HEK293 (cell line): ENCODE results near the gene GALNT9.

Source experiments
- CTCF ChIA-PET: fragments of 350-600 bp; formaldehyde crosslinking; extraction: SDS; loops from one replicate; lab custom pipeline; 2021; ENCODE audit warnings: antibody characterized with exemption; lab: Yijun Ruan, JAX
- POLR2A ChIA-PET: fragments of 300-600 bp; formaldehyde crosslinking; extraction: SDS; loops from one replicate; lab custom pipeline; 2020; ENCODE audit warnings: antibody characterized with exemption, inconsistent platforms; lab: Yijun Ruan, JAX
- H3K27ac ChIP-seq: fragments of 200-500 bp; sonication (Bioruptor generic); 2 replicates; pipeline ENCODE4 v1.5.1; 2014; ENCODE audit warnings: low read depth, low read length, control low read depth, inconsistent platforms; ENCODE audit errors: extremely low read depth
- H3K36me3 ChIP-seq, 2 experiments: fragments of 200-500 bp in 1 of 2; sonication (Bioruptor generic) in 1 of 2; 1 replicate in 1 of 2; 2 replicates in 1 of 2; pipeline ENCODE4 v1.5.1; 2014 to 2017; ENCODE audit warnings: inconsistent platforms in 2 of 2, low read length in 2 of 2; ENCODE audit not compliant: control insufficient read depth in 2 of 2, insufficient read depth in 1 of 2
- H3K4me1 ChIP-seq: fragments of 200-500 bp; sonication (Bioruptor generic); 2 replicates; pipeline ENCODE4 v1.5.1; 2014; ENCODE audit warnings: mild to moderate bottlenecking, low read length, inconsistent platforms; ENCODE audit not compliant: control insufficient read depth, insufficient read depth
- H3K4me3 ChIP-seq: 2 replicates; pipeline ENCODE4 v1.5.1; 2011; ENCODE audit warnings: low read depth, mild to moderate bottlenecking, control low read depth, low read length, moderate library complexity
- H3K9me3 ChIP-seq: fragments of 200-500 bp; sonication (Bioruptor generic); 2 replicates; pipeline ENCODE4 v1.5.1; 2014; ENCODE audit warnings: low read depth, low read length, inconsistent platforms; ENCODE audit not compliant: control insufficient read depth, insufficient read depth
- EGR2 ChIP-seq: fragments of 450-650 bp; formaldehyde crosslinking; IDR thresholded peaks from 2 replicates; pipeline ENCODE4 v1.5.1; 2016; ENCODE audit warnings: low read depth, missing biosample characterization, missing genetic modification characterization
- GFI1B ChIP-seq: fragments of 450-650 bp; formaldehyde crosslinking; IDR thresholded peaks from 2 replicates; pipeline ENCODE4 v1.5.1; 2016; ENCODE audit warnings: missing biosample characterization, missing genetic modification characterization
- HOXC10 ChIP-seq: sonication (generic); formaldehyde crosslinking; IDR thresholded peaks from 2 replicates; pipeline ENCODE4 v1.8.1; 2023; ENCODE audit warnings: mild to moderate bottlenecking, missing genetic modification reagents
- MEIS1 ChIP-seq: sonication (generic); formaldehyde crosslinking; IDR thresholded peaks from 2 replicates; pipeline ENCODE4 v1.8.1; 2022; ENCODE audit warnings: missing genetic modification reagents, mild to moderate bottlenecking, borderline replicate concordance
- ZBTB17 ChIP-seq: fragments of 450-650 bp; formaldehyde crosslinking; IDR thresholded peaks from 2 replicates; pipeline ENCODE4 v1.5.1; 2016; ENCODE audit warnings: missing biosample characterization, missing genetic modification characterization
- ZNF16 ChIP-seq: fragments of 450-650 bp; formaldehyde crosslinking; IDR thresholded peaks from 2 replicates; pipeline ENCODE4 v1.5.1; 2016; ENCODE audit warnings: low read depth, missing biosample characterization, missing genetic modification characterization
- ZNF529 ChIP-seq: fragments of 450-650 bp; formaldehyde crosslinking; IDR thresholded peaks from 2 replicates; pipeline ENCODE4 v1.5.1; 2017; ENCODE audit warnings: missing genetic modification characterization, missing biosample characterization; ENCODE audit not compliant: insufficient replicate concordance
- ZNF548 ChIP-seq: fragments of 450-650 bp; formaldehyde crosslinking; IDR thresholded peaks from 2 replicates; pipeline ENCODE4 v1.5.1; 2016; ENCODE audit warnings: missing biosample characterization, missing genetic modification characterization
- ZNF596 ChIP-seq: fragments of 450-650 bp; IDR thresholded peaks from 2 replicates; pipeline ENCODE4 v1.5.0; 2018; ENCODE audit warnings: missing biosample characterization, mild to moderate bottlenecking, missing genetic modification characterization, moderate library complexity
- ZNF629 ChIP-seq: fragments of 450-650 bp; formaldehyde crosslinking; IDR thresholded peaks from 2 replicates; pipeline ENCODE4 v1.5.1; 2017; ENCODE audit warnings: missing biosample characterization, missing genetic modification characterization
- ZNF707 ChIP-seq: fragments of 450-650 bp; formaldehyde crosslinking; IDR thresholded peaks from 2 replicates; pipeline ENCODE4 v1.5.1; 2016; ENCODE audit warnings: missing biosample characterization, missing genetic modification characterization
- TF ChIP-seq, protein P1 (sequence below): fragments of 450-650 bp; formaldehyde crosslinking; IDR thresholded peaks from 2 replicates; pipeline ENCODE4 v1.5.1; 2016; ENCODE audit warnings: missing biosample characterization, missing genetic modification characterization
- TF ChIP-seq, protein P2 (sequence below): fragments of 450-650 bp; formaldehyde crosslinking; IDR thresholded peaks from 2 replicates; pipeline ENCODE4 v1.5.1; 2017; ENCODE audit warnings: missing biosample characterization, missing genetic modification characterization
- TF ChIP-seq, protein P3 (sequence below): fragments of 450-650 bp; IDR thresholded peaks from 2 replicates; pipeline ENCODE4 v1.5.1; 2018; ENCODE audit warnings: missing biosample characterization, missing genetic modification characterization
- TF ChIP-seq, protein P4 (sequence below): fragments of 450-650 bp; formaldehyde crosslinking; IDR thresholded peaks from 2 replicates; pipeline ENCODE4 v1.5.1; 2016; ENCODE audit warnings: missing biosample characterization, missing genetic modification characterization
- TF ChIP-seq, protein P5 (sequence below): fragments of 450-650 bp; formaldehyde crosslinking; IDR thresholded peaks from 2 replicates; pipeline ENCODE4 v1.5.1; 2016; ENCODE audit warnings: missing biosample characterization, missing genetic modification characterization
- TF ChIP-seq, protein P6 (sequence below): fragments of 450-650 bp; formaldehyde crosslinking; IDR thresholded peaks from 2 replicates; pipeline ENCODE4 v1.5.1; 2016; ENCODE audit warnings: missing biosample characterization, missing genetic modification characterization
- TF ChIP-seq, protein P7 (sequence below): fragments of 450-650 bp; formaldehyde crosslinking; IDR thresholded peaks from 2 replicates; pipeline ENCODE4 v1.5.1; 2016; ENCODE audit warnings: missing biosample characterization, missing genetic modification characterization

The GALNT9 gene

DNA sequence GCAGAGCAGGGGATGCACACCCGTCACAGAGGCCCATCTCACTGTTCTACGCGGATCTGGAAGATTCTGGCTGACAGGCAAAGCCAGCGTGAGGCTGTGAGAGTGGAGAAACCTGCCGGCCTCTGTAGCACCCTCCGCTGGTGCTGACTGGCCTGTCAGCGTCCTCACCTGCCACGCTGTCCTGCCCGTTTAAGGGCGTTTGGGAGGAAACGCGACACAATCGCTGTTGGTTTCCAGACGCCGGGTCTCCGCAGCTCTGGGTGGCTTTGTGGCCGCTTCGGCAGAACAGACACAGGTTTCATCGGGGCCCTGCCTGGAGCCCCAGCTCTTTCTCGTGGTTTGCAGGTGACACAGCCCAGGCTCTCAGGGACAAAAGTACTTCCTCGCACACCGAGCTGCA, 114.5 kb downstream of the GALNT9 start:
- Histone ChIP-seq H3K4me1 (no peaks in the 10 kb centered on the region), H3K9me3 (no peaks in the 10 kb centered on the region), H3K36me3 (no peaks in the 10 kb centered on the region)
- ChIA-PET CTCF (interaction anchor here (0.7 kb wide), 2 partner anchors 11 to 381 kb away, joined by 3 read pairs; no protein-coding TSS in a partner anchor), POLR2A (no interaction called here)
- TF ChIP-seq ZNF529 (tag by site-specific recombination) = no peak
- TF ChIP-seq ZNF596 (tag by site-specific recombination) = no peak
- no peak for TF ChIP-seq MEIS1 (CRISPR knock-in tag)
- TF ChIP-seq EGR2 = no peak
- no peak for TF ChIP-seq ZNF629
- TF ChIP-seq, protein P1, sequence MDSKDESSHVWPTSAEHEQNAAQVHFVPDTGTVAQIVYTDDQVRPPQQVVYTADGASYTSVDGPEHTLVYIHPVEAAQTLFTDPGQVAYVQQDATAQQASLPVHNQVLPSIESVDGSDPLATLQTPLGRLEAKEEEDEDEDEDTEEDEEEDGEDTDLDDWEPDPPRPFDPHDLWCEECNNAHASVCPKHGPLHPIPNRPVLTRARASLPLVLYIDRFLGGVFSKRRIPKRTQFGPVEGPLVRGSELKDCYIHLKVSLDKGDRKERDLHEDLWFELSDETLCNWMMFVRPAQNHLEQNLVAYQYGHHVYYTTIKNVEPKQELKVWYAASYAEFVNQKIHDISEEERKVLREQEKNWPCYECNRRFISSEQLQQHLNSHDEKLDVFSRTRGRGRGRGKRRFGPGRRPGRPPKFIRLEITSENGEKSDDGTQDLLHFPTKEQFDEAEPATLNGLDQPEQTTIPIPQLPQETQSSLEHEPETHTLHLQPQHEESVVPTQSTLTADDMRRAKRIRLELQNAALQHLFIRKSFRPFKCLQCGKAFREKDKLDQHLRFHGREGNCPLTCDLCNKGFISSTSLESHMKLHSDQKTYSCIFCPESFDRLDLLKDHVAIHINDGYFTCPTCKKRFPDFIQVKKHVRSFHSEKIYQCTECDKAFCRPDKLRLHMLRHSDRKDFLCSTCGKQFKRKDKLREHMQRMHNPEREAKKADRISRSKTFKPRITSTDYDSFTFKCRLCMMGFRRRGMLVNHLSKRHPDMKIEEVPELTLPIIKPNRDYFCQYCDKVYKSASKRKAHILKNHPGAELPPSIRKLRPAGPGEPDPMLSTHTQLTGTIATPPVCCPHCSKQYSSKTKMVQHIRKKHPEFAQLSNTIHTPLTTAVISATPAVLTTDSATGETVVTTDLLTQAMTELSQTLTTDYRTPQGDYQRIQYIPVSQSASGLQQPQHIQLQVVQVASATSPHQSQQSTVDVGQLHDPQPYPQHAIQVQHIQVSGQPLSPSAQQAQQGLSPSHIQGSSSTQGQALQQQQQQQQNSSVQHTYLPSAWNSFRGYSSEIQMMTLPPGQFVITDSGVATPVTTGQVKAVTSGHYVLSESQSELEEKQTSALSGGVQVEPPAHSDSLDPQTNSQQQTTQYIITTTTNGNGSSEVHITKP (tag by site-specific recombination) = no peak
- TF ChIP-seq, protein P2, sequence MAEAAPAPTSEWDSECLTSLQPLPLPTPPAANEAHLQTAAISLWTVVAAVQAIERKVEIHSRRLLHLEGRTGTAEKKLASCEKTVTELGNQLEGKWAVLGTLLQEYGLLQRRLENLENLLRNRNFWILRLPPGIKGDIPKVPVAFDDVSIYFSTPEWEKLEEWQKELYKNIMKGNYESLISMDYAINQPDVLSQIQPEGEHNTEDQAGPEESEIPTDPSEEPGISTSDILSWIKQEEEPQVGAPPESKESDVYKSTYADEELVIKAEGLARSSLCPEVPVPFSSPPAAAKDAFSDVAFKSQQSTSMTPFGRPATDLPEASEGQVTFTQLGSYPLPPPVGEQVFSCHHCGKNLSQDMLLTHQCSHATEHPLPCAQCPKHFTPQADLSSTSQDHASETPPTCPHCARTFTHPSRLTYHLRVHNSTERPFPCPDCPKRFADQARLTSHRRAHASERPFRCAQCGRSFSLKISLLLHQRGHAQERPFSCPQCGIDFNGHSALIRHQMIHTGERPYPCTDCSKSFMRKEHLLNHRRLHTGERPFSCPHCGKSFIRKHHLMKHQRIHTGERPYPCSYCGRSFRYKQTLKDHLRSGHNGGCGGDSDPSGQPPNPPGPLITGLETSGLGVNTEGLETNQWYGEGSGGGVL (tag by site-specific recombination) = no peak
- TF ChIP-seq ZNF16 = no peak
- no peak for TF ChIP-seq ZNF548 (tag by site-specific recombination)
- TF ChIP-seq, protein P3, sequence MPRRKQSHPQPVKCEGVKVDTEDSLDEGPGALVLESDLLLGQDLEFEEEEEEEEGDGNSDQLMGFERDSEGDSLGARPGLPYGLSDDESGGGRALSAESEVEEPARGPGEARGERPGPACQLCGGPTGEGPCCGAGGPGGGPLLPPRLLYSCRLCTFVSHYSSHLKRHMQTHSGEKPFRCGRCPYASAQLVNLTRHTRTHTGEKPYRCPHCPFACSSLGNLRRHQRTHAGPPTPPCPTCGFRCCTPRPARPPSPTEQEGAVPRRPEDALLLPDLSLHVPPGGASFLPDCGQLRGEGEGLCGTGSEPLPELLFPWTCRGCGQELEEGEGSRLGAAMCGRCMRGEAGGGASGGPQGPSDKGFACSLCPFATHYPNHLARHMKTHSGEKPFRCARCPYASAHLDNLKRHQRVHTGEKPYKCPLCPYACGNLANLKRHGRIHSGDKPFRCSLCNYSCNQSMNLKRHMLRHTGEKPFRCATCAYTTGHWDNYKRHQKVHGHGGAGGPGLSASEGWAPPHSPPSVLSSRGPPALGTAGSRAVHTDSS = no peak
- TF ChIP-seq ZNF707 = no peak
- TF ChIP-seq, protein P4, sequence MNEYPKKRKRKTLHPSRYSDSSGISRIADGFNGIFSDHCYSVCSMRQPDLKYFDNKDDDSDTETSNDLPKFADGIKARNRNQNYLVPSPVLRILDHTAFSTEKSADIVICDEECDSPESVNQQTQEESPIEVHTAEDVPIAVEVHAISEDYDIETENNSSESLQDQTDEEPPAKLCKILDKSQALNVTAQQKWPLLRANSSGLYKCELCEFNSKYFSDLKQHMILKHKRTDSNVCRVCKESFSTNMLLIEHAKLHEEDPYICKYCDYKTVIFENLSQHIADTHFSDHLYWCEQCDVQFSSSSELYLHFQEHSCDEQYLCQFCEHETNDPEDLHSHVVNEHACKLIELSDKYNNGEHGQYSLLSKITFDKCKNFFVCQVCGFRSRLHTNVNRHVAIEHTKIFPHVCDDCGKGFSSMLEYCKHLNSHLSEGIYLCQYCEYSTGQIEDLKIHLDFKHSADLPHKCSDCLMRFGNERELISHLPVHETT (tag by site-specific recombination) = no peak
- TF ChIP-seq, all 188 proteins: peak for 0
- Histone ChIP-seq H3K27ac (no peak overlapping the region), H3K4me3 (no peak overlapping the region)

DNA sequence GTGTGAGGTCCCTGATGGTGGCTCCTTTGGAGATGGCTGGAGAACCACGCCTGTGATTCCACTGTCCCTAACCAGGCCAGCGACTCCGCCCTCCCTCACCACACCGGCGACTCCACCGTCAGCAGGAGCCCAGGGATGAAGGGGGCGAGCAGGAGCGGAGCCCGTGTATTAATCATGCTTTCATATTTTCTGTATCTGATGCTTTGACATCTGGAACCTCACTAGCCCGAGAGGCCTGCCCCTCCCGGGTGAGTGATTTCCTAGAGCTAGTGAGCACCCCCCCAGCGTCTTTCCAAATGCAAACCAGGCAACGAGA, 115.3 kb downstream of the GALNT9 start:
- Histone ChIP-seq H3K4me3 (no peak overlapping the region), H3K9me3 (no peaks in the 10 kb centered on the region), H3K36me3 (no peaks in the 10 kb centered on the region), H3K27ac (no peak overlapping the region), H3K4me1 (no peaks in the 10 kb centered on the region)
- TF ChIP-seq, protein P5, sequence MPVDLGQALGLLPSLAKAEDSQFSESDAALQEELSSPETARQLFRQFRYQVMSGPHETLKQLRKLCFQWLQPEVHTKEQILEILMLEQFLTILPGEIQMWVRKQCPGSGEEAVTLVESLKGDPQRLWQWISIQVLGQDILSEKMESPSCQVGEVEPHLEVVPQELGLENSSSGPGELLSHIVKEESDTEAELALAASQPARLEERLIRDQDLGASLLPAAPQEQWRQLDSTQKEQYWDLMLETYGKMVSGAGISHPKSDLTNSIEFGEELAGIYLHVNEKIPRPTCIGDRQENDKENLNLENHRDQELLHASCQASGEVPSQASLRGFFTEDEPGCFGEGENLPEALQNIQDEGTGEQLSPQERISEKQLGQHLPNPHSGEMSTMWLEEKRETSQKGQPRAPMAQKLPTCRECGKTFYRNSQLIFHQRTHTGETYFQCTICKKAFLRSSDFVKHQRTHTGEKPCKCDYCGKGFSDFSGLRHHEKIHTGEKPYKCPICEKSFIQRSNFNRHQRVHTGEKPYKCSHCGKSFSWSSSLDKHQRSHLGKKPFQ (tag by site-specific recombination) = no peak
- TF ChIP-seq ZBTB17 (tag by site-specific recombination) = no peak
- no peak for TF ChIP-seq GFI1B (tag by site-specific recombination)
- no peak for TF ChIP-seq ZNF548 (tag by site-specific recombination)
- TF ChIP-seq, protein P6, sequence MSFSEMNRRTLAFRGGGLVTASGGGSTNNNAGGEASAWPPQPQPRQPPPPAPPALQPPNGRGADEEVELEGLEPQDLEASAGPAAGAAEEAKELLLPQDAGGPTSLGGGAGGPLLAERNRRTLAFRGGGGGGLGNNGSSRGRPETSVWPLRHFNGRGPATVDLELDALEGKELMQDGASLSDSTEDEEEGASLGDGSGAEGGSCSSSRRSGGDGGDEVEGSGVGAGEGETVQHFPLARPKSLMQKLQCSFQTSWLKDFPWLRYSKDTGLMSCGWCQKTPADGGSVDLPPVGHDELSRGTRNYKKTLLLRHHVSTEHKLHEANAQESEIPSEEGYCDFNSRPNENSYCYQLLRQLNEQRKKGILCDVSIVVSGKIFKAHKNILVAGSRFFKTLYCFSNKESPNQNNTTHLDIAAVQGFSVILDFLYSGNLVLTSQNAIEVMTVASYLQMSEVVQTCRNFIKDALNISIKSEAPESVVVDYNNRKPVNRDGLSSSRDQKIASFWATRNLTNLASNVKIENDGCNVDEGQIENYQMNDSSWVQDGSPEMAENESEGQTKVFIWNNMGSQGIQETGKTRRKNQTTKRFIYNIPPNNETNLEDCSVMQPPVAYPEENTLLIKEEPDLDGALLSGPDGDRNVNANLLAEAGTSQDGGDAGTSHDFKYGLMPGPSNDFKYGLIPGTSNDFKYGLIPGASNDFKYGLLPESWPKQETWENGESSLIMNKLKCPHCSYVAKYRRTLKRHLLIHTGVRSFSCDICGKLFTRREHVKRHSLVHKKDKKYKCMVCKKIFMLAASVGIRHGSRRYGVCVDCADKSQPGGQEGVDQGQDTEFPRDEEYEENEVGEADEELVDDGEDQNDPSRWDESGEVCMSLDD (tag by site-specific recombination) = no peak
- TF ChIP-seq HOXC10 (CRISPR knock-in tag) = no peak
- TF ChIP-seq, protein P7, sequence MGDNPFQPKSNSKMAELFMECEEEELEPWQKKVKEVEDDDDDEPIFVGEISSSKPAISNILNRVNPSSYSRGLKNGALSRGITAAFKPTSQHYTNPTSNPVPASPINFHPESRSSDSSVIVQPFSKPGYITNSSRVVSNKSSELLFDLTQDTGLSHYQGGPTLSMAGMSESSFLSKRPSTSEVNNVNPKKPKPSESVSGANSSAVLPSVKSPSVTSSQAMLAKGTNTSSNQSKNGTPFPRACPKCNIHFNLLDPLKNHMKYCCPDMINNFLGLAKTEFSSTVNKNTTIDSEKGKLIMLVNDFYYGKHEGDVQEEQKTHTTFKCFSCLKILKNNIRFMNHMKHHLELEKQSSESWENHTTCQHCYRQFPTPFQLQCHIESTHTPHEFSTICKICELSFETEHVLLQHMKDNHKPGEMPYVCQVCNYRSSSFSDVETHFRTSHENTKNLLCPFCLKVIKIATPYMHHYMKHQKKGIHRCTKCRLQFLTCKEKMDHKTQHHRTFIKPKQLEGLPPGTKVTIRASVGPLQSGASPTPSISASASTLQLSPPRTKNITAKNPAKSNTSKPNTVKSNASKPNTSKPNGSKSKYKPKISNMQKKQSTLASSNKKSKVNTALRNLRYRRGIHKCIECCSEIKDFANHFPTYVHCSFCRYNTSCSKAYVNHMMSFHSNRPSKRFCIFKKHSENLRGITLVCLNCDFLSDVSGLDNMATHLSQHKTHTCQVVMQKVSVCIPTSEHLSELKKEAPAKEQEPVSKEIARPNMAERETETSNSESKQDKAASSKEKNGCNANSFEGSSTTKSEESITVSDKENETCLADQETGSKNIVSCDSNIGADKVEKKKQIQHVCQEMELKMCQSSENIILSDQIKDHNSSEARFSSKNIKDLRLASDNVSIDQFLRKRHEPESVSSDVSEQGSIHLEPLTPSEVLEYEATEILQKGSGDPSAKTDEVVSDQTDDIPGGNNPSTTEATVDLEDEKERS (tag by site-specific recombination) = no peak
- POLR2A ChIA-PET = no interaction called here
- CTCF ChIA-PET = no interaction called here
